ENCODE measurements around the gene QPCT.

QPCT gene

DNA sequence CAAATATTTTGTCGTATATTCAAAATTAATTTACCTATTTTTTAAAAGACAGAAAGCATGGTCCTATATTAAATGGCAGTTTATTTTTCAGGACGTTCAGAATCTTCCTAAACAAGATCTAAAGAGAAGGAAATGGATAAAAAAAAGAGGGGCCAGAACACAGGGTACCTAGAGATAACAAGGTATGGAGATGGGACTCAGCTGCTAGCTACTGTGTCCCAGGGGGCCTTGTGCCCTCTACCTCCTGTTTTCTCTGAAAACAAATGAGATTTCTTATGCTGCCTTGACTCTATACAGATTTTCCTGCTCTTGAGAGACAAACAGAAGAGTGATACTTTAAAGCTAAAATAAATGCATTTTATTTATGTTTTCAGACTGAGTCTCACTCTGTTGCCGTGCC is 29.1 kb upstream of the QPCT start:
- TF ChIP-seq, protein P1, sequence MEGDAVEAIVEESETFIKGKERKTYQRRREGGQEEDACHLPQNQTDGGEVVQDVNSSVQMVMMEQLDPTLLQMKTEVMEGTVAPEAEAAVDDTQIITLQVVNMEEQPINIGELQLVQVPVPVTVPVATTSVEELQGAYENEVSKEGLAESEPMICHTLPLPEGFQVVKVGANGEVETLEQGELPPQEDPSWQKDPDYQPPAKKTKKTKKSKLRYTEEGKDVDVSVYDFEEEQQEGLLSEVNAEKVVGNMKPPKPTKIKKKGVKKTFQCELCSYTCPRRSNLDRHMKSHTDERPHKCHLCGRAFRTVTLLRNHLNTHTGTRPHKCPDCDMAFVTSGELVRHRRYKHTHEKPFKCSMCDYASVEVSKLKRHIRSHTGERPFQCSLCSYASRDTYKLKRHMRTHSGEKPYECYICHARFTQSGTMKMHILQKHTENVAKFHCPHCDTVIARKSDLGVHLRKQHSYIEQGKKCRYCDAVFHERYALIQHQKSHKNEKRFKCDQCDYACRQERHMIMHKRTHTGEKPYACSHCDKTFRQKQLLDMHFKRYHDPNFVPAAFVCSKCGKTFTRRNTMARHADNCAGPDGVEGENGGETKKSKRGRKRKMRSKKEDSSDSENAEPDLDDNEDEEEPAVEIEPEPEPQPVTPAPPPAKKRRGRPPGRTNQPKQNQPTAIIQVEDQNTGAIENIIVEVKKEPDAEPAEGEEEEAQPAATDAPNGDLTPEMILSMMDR (IDR thresholded peaks at IDR 0.05) = no peak
- H3K27ac ChIP-seq = no peak overlapping the region
- H3K79me2 ChIP-seq = peaks cover 27% of the 10 kb centered on the region
- H3K9ac ChIP-seq = no peak overlapping the region
- no peak overlapping the region for H3K4me2 ChIP-seq (ENCODE audit: low read length)
- no peaks in the 10 kb centered on the region for H3K36me3 ChIP-seq (ENCODE audit: control insufficient read depth, insufficient read depth, low read length)
- no peaks in the 10 kb centered on the region for H3K27me3 ChIP-seq (ENCODE audit: control insufficient read depth, insufficient read depth, low read length)
- H2AFZ ChIP-seq = no peak overlapping the region
- H3K9me3 ChIP-seq (ENCODE audit: control insufficient read depth, low read length) = no peaks in the 10 kb centered on the region
- no peak overlapping the region for H3K4me3 ChIP-seq (ENCODE audit: low read depth, low read length)
- peaks cover 8% of the 10 kb centered on the region for H3K4me1 ChIP-seq

DNA sequence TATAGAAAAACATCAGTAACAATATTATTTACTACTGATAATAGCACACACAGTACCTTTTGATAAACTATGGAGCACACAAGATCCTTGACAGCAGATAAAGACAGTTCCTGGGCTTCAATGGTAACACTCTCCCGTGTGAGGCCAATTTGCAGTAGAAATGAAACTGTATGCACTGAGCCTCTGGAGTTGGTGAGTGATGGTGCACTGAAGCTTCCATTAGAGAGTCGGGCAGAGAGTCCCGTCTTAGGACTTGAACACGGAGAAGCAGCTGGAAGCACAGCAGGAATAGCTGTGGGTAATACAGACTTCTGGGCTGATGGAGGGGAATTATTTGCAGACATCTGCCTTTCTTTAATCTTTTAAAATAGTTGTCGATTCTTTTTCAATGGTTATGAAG is 28.2 kb upstream of the QPCT start:
- TF ChIP-seq, protein P1 (IDR thresholded peaks at IDR 0.05) = no peak
- Histone ChIP-seq H3K27ac (no peak overlapping the region), H3K4me2 (ENCODE audit: low read length) (no peak overlapping the region), H3K36me3 (ENCODE audit: control insufficient read depth, insufficient read depth, low read length) (no peaks in the 10 kb centered on the region), H3K9me3 (ENCODE audit: control insufficient read depth, low read length) (no peaks in the 10 kb centered on the region), H3K79me2 (peaks cover 23% of the 10 kb centered on the region), H3K27me3 (ENCODE audit: control insufficient read depth, insufficient read depth, low read length) (no peaks in the 10 kb centered on the region), H3K4me3 (ENCODE audit: low read depth, low read length) (no peak overlapping the region), H3K4me1 (peaks cover 8% of the 10 kb centered on the region), H2AFZ (no peak overlapping the region), H3K9ac (no peak overlapping the region)

DNA sequence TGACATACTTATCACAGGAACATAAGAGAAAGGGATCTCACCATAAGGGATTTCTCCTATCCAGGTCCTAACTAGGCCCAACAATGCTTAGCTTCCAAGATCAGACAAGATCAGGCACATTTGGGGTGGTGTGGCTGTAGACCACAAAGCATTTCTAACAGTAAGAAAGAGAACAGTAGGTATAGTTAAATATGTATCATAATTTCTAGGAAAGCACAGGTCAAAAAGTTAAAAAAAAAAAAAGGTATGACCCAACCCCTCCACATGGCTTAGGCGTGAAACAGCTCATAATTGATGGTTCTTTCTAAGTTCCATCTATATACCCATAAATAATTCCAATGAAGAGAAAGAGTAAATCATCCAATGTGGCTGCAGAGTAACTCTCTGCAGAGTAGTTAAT is 26.7 kb upstream of the QPCT start:
- no peak overlapping the region for H3K4me2 ChIP-seq (ENCODE audit: low read length)
- peaks cover 9% of the 10 kb centered on the region for H3K4me1 ChIP-seq
- no peaks in the 10 kb centered on the region for H3K36me3 ChIP-seq (ENCODE audit: control insufficient read depth, insufficient read depth, low read length)
- no peak overlapping the region for H3K27ac ChIP-seq
- no peak overlapping the region for H3K9ac ChIP-seq
- TF ChIP-seq, protein P1 (IDR thresholded peaks at IDR 0.05) = no peak
- no peak overlapping the region for H2AFZ ChIP-seq
- H3K9me3 ChIP-seq (ENCODE audit: control insufficient read depth, low read length) = no peaks in the 10 kb centered on the region
- no peaks in the 10 kb centered on the region for H3K27me3 ChIP-seq (ENCODE audit: control insufficient read depth, insufficient read depth, low read length)
- H3K79me2 ChIP-seq = peaks cover 19% of the 10 kb centered on the region
- H3K4me3 ChIP-seq (ENCODE audit: low read depth, low read length) = no peak overlapping the region

DNA sequence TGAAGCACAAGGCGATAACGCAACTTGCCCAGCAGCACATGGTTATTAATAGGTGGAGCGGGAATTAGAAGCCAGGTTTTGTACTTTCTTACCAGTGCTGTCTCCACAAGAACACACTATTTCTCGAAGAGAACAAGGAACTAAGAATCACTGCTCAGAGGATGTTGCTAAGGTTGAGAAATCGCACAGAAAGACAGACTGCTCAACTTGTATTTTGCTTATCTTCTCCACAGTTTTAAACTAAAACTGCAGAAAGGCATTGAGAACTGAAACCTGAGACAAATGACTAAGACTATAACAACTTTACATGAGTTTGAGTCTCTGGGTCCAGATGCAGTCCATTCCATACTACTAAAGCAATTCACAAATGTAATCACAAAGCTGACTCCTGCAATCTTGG is 26.0 kb upstream of the QPCT start:
- Histone ChIP-seq H3K9me3 (ENCODE audit: control insufficient read depth, low read length) (no peaks in the 10 kb centered on the region), H3K9ac (no peak overlapping the region), H3K4me1 (peaks cover 9% of the 10 kb centered on the region), H3K27ac (peak overlapping the region; percentile 2), H3K79me2 (peaks cover 15% of the 10 kb centered on the region), H3K27me3 (ENCODE audit: control insufficient read depth, insufficient read depth, low read length) (no peaks in the 10 kb centered on the region), H3K36me3 (ENCODE audit: control insufficient read depth, insufficient read depth, low read length) (no peaks in the 10 kb centered on the region), H3K4me2 (ENCODE audit: low read length) (peak overlapping the region; percentile 21), H3K4me3 (ENCODE audit: low read depth, low read length) (no peak overlapping the region), H2AFZ (no peak overlapping the region)
- TF ChIP-seq, protein P1 (IDR thresholded peaks at IDR 0.05) = no peak

DNA sequence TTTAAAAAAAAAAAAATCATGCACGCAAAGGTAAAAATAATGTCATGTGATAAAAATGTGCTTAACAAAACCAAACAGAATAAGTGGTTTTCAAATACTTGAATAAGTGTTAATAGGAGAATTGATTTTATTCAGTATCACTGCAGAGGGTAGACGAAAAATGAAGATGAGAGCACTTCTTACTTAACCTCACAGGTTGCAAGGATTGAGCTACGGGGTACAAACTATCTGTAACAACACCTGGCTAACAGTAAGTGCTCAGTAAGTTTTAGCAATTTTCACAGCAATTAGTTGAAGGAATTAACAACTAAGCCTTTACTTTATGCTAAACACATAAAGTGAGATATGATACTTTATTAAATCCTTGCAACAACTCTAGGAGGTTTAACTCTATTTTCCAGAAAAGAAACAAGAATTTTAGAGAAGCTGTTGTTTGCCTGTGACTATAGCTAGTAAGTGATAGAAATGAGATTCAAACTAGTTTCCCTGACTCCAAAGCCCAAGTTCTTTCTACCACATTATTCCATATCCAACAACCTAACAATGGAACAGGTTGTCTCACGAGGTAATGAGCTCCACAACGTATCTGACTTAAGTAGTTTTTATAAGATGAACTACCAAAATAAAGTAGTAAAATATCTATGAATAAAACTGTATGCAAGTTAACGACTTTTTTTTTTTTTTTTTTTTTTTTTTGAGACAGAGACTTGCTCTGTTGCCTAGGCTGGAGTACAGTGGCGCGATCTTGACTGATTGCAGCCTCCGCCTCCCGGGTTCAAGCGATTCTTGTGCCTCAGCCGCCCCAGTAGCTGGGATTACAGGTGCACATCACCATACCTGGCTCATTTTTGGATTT is 24.4 kb upstream of the QPCT start:
- no peak overlapping the region for H3K9ac ChIP-seq
- TF ChIP-seq, protein P1 (IDR thresholded peaks at IDR 0.05) = no peak
- H3K27ac ChIP-seq = no peak overlapping the region
- no peak overlapping the region for H3K4me3 ChIP-seq (ENCODE audit: low read depth, low read length)
- H2AFZ ChIP-seq = no peak overlapping the region
- H3K4me2 ChIP-seq (ENCODE audit: low read length) = no peak overlapping the region
- peaks cover 11% of the 10 kb centered on the region for H3K79me2 ChIP-seq
- H3K27me3 ChIP-seq (ENCODE audit: control insufficient read depth, insufficient read depth, low read length) = no peaks in the 10 kb centered on the region
- H3K9me3 ChIP-seq (ENCODE audit: control insufficient read depth, low read length) = no peaks in the 10 kb centered on the region
- H3K36me3 ChIP-seq (ENCODE audit: control insufficient read depth, insufficient read depth, low read length) = no peaks in the 10 kb centered on the region
- H3K4me1 ChIP-seq = peaks cover 9% of the 10 kb centered on the region
